GM21447 (cell line): ENCODE results near the gene PEX11G.
"Not testable (repeated sequence)": the region's sequence is repeated elsewhere in the genome, so short reads cannot be mapped to it uniquely, and the experiment has no call there.

Experiments
- ATAC-seq: cut with Tn5 transposase; IDR thresholded peaks from one replicate; pipeline ENCODE4 v1.9.1; 2021; ENCODE audit not compliant: unreplicated experiment

Gene PEX11G

DNA sequence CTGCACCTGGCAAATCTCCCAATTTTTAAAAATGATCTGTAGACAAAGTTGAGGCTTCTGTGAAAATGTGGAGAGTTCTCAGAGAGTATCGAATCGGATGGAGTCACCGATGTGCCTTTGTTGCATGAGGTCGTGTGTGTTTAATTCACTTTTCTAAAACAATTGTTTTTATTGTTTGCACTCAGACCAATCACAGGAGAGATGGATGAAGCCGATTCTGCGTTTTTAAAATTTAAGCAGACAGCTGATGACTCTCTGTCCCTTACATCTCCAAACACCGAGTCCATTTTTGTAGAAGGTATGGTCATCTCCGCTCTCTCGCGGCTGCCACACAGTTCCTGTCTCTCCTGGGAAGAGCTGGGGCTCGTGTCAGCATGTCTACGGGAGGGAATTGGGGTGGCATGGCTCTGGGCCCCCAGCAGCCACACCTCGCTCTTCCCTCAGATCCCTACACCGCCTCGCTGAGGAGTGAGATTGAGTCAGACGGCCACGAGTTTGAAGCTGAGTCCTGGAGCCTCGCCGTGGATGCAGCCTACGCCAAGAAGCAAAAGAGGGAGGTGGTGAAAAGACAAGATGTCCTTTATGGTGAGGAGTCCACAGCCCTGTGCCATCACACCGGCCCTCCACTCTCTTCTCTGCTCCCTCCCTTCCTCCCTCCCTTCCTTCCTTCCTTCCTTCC lies 47.2 kb downstream of the PEX11G start:
- ATAC-seq = no peak

DNA sequence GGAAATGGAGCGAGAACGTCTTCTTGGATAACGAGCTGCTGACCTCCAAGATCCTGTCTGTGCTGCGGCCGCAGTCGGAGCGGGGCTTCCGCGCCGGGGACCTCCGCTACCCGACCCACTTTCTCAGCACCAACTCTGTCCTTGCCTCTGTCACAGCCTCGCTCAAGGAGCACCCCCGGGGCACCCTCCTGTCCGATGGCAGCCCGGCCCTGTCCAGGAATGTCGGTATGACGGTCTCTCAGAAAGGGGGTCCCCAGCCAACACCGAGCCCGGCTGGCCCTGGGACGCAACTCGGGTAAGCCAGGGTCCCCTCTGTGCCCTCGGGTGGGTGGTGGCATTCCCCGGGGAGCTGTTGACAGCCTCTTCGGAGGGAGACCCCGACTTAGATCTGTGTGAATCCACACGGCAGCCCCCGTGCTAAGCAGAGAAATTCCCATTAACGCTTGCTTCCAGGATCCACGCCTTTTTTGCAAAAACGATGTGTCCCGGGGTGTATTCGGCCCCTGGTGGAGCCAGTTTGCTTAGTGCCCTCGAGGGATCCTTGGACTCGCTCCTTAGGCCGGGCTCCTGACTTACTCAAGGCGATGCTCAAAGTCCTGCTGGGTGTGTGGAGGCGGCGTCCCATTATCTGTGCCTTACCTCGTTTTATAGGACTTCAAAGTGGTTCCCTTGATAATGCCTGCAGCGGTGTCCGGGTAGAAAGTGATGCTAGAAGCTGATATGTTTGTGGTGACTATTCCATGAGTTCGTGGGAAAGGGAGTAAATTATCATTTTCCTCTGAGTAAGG lies 48.5 kb downstream of the PEX11G start:
- ATAC-seq = no peak

- ATAC-seq = no peak
Measured at GRCh38 chr19:7435586-7435985, 53.2 kb downstream of the PEX11G start.

DNA sequence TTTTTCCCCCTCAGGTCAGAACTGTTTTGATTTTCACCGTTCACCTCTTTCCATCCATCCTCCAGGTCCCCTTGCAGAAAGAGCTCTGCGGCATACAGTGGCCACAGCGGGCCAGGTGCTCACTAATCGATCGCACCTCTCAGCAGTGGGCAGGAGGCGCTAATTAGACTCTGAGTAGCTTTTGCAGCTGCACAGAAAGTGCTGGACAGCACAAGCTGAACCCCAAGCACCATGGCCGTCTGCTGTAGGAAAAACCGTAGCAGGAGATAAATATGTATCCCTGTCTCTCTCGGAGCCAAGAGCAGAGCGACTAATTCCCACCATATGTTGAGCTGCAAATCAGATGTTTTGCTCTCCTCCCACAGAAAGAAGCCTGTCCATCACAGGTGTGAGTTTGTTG lies 54.4 kb downstream of the PEX11G start:
- no peak for ATAC-seq

- not testable (repeated sequence) for ATAC-seq
Measured at GRCh38 chr19:7433456-7433855, 55.4 kb downstream of the PEX11G start.

DNA sequence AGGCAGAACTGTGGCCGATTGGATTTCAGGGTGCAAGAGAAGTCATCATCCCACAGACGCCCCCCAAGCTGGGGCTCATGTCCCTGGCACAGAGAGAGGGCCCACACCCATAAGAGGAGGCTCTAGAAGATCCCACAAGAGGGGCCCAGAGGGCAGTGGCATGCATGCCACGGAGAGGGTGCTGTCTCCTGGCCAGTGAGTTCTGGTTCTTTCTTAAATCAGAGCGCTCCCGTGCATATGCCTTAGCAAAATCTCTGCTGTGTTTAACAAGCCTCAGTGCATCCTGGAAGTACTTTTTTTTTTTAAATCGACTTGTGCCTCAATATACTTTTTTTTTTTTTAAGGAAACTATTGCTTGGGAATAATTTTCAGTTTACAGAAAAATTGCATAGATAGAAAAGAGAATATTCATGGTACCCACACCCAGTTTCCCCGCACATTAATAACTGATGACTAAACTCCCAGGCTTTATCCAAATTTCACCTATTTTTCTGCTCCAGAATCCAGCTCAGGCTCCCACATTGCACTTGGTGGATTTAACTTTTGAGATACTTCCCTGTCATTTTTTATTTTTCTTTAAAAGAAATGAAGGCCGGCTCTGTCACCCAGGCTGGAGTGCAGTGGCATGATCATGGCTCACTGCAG lies 59.1 kb downstream of the PEX11G start:
- no peak for ATAC-seq

DNA sequence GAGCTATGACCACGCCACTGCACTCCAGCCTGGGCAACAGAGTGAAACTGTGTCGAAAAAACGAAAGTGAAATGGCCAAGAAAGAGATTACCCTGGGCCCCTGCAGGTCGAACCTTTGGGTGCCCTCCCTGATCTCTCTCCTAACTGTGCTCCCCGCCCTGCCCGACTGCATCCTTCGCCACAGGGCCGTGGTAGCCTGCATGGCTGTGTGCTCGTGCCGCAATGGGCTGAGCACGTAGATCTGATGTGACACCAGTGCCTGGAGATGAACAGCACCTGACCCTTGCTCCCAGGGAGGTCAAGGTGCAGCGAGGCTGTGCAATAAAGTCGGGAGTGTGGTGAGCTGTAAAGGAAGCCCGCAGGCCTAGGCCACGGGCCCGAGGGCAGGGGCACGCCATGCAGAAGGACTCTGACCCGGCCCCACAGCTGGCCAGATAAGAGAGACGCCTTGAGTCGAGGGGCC lies 60.2 kb downstream of the PEX11G start:
- ATAC-seq = no peak

DNA sequence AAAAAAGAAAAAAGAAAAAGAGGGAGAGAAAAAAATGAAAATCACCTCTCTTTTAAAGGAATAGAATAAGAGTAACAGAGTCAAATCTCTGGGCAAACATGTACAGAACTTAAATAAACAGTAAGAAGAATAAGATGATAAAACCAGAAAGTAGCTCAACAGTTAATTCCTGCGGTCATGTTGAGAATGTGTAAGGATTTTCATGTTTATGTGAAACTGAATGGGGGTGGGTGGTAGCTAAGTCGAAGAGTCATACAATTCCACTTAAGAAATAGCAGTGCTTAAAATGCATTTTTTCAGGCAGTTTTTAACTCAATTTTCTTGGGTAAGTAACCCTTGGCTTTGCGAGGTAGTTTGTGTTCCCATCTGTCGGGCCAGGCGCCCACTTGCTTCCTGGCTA lies 60.9 kb downstream of the PEX11G start:
- ATAC-seq = no peak

- no peak for ATAC-seq
Measured at GRCh38 chr19:7426986-7427385, 61.8 kb downstream of the PEX11G start.
